CD14-positive monocyte (primary cell): Measurements from ENCODE around the gene OR51G2. TPM values are rescaled to one million over a fixed set of nuclear protein-coding genes. Genes with fewer than 3 reads are reported as not detected.

Experiments
- DNase-seq, 3 donors: peaks; one replicate each; pipeline ENCODE4 v3.0.0-alpha.2; 2011 to 2022
- H2AFZ ChIP-seq: 2 replicates; pipeline ENCODE4 v1.6.0; 2012; ENCODE audit warnings: mild to moderate bottlenecking, low read depth, low read length, inconsistent platforms; ENCODE audit not compliant: insufficient read depth, poor library complexity, severe bottlenecking
- H3K27ac ChIP-seq, 2 donors: 1 replicate in 1 of 2; 2 replicates in 1 of 2; pipeline ENCODE4 v1.5.1; 2012 to 2013; ENCODE audit warnings: low read length in 2 of 2, control low read depth in 1 of 2, inconsistent platforms in 1 of 2, low read depth in 1 of 2, mild to moderate bottlenecking in 1 of 2
- H3K27me3 ChIP-seq, 2 donors: one replicate each; pipeline versions ENCODE4 v1.6.0 to v1.6.1; 2011 to 2013; ENCODE audit warnings: low read length in 2 of 2; ENCODE audit not compliant: control insufficient read depth in 2 of 2, insufficient read depth in 2 of 2
- H3K36me3 ChIP-seq, 2 donors: replicated peaks in 1 of 2; 1 replicate in 1 of 2; 2 replicates in 1 of 2; pipeline versions ENCODE4 v1.5.1 to v1.6.1; 2012 to 2013; ENCODE audit warnings: low read length in 2 of 2, control low read depth in 1 of 2, inconsistent platforms in 1 of 2, mild to moderate bottlenecking in 1 of 2; ENCODE audit not compliant: insufficient read depth in 2 of 2, control insufficient read depth in 1 of 2
- H3K4me1 ChIP-seq, 2 donors: 1 replicate in 1 of 2; 2 replicates in 1 of 2; pipeline versions ENCODE4 v1.5.1 to v1.6.1; 2012 to 2013; ENCODE audit warnings: low read length in 2 of 2, control low read depth in 1 of 2, inconsistent platforms in 1 of 2, mild to moderate bottlenecking in 1 of 2, moderate library complexity in 1 of 2; ENCODE audit not compliant: insufficient read depth in 2 of 2, control insufficient read depth in 1 of 2
- H3K4me2 ChIP-seq: replicated peaks from 2 replicates; pipeline ENCODE3; 2012; ENCODE audit warnings: low read length, moderate library complexity, mild to moderate bottlenecking; ENCODE audit not compliant: poor library complexity, severe bottlenecking; ENCODE audit errors: extremely low read depth
- H3K4me3 ChIP-seq, 3 experiments: fragments of 200-600 bp in 1 of 3; sonication (generic) in 1 of 3; replicated peaks in 1 of 3; 1 replicate in 2 of 3; 2 replicates in 1 of 3; pipeline ENCODE4 v1.5.1; 2011 to 2013; ENCODE audit warnings: low read length in 3 of 3, mild to moderate bottlenecking in 3 of 3, control low read depth in 2 of 3, low read depth in 2 of 3, inconsistent platforms in 1 of 3, moderate library complexity in 1 of 3
- H3K79me2 ChIP-seq: 2 replicates; pipeline ENCODE4 v1.6.0; 2012; ENCODE audit warnings: mild to moderate bottlenecking, control low read depth, inconsistent platforms, low read length, moderate library complexity; ENCODE audit not compliant: insufficient read depth
- H3K9ac ChIP-seq: 2 replicates; pipeline ENCODE4 v1.6.0; 2017; ENCODE audit warnings: low read length, mild to moderate bottlenecking; ENCODE audit not compliant: insufficient read depth, poor library complexity, severe bottlenecking
- H3K9me3 ChIP-seq, 2 donors: replicated peaks in 1 of 2; 1 replicate in 1 of 2; 2 replicates in 1 of 2; pipeline versions ENCODE4 v1.5.1 to v1.6.1; 2012 to 2013; ENCODE audit warnings: low read length in 2 of 2, control low read depth in 1 of 2; ENCODE audit not compliant: control insufficient read depth in 1 of 2, insufficient read depth in 1 of 2
- H4K20me1 ChIP-seq: 2 replicates; pipeline ENCODE4 v1.6.0; 2012; ENCODE audit warnings: mild to moderate bottlenecking, low read length, control low read depth, moderate library complexity; ENCODE audit not compliant: insufficient read depth
- H3K27ac Mint-ChIP-seq, 7 donors: one replicate each; pipeline ENCODE4 v1.8.0; 2020; ENCODE audit warnings: mild to moderate bottlenecking in 7 of 7, mixed read lengths in 7 of 7, moderate library complexity in 6 of 7, inconsistent platforms in 2 of 7
- H3K27me3 Mint-ChIP-seq, 3 donors: one replicate each; pipeline ENCODE4 v1.8.0; 2021 to 2022; ENCODE audit warnings: low read depth in 3 of 3, mild to moderate bottlenecking in 3 of 3, mixed read lengths in 3 of 3, moderate library complexity in 3 of 3, inconsistent platforms in 1 of 3
- H3K36me3 Mint-ChIP-seq, 2 donors: one replicate each; pipeline ENCODE4 v1.8.0; 2020; ENCODE audit warnings: mixed read lengths in 2 of 2, inconsistent platforms in 1 of 2, mild to moderate bottlenecking in 1 of 2
- H3K4me1 Mint-ChIP-seq: one replicate; pipeline ENCODE4 v1.8.0; 2020; ENCODE audit warnings: mild to moderate bottlenecking, mixed read lengths
- H3K4me3 Mint-ChIP-seq, 2 donors: one replicate each; pipeline ENCODE4 v1.8.0; 2020; ENCODE audit warnings: mild to moderate bottlenecking in 2 of 2, mixed read lengths in 2 of 2, moderate library complexity in 1 of 2
- H3K9me3 Mint-ChIP-seq, 7 donors: one replicate each; pipeline ENCODE4 v1.8.0; 2020 to 2022; ENCODE audit warnings: mixed read lengths in 7 of 7, mild to moderate bottlenecking in 6 of 7, moderate library complexity in 6 of 7, inconsistent platforms in 2 of 7
- CTCF ChIP-seq: fragments of 200-600 bp; IDR thresholded peaks from one replicate; pipeline ENCODE4 v1.8.0; 2022; ENCODE audit warnings: antibody characterized with exemption, mild to moderate bottlenecking
- WGBS: methylation state at CpG from one replicate; pipeline ENCODE4 v1.1.5; 2013; ENCODE audit warnings: missing lambda C conversion rate; ENCODE audit not compliant: insufficient coverage; 5-methylcytosine and 5-hydroxymethylcytosine counted together
- intact Hi-C, 2 donors: fragments of 100-400 bp; cut with micrococcal nuclease; formaldehyde crosslinking; loops; one replicate each; pipeline versions ENCODE4 v1.15.0 to v1.15.1; 2023
- polyA plus RNA-seq, 3 donors: library from polyadenylated mRNA; depleted of rRNA in 1 of 3; unstranded in 2 of 3; stranded (reverse) in 1 of 3; fragments of 300-500 nt in 2 of 3; fragments of >200 nt in 1 of 3; fragmentation: Illumina TruSeq in 2 of 3; gene quantifications; 1 replicate in 2 of 3; 2 replicates in 1 of 3; pipeline ENCODE4 v1.2.3, GENCODE V29; 2012 to 2021

The OR51G2 gene
- polyA plus RNA-seq, 3 donors = not detected

GRCh38 chr11:4882543-4882942 lies 36.6 kb downstream of the OR51G2 start:
- Histone ChIP-seq H3K4me1 (no peaks in the 10 kb centered on the region), H3K27me3 (no peaks in the 10 kb centered on the region), H3K4me2 (no peak overlapping the region), H3K36me3 (no peaks in the 10 kb centered on the region), H3K79me2 (no peaks in the 10 kb centered on the region), H2AFZ (no peak overlapping the region), H3K9me3 (no peaks in the 10 kb centered on the region), H4K20me1 (no peaks in the 10 kb centered on the region), H3K9ac (no peak overlapping the region), H3K27ac (no peak overlapping the region), H3K4me3 (no peak overlapping the region)
- Mint-ChIP-seq H3K4me3 (no peak overlapping the region), H3K4me1 (no peaks in the 10 kb centered on the region), H3K9me3 (peaks cover 0 to 2% (median 0%) of the 10 kb centered on the region in 7 donors), H3K36me3 (no peaks in the 10 kb centered on the region), H3K27ac (no peak overlapping the region), H3K27me3 (peaks cover 0 to 3% (median 0%) of the 10 kb centered on the region in 3 donors)
- TF ChIP-seq CTCF = no peak
- intact Hi-C loops = no loop called here
- no peak for DNase-seq
- 85% methylated on average over 4 of the region's 5 CpGs for WGBS

- Histone ChIP-seq H3K9me3 (no peaks in the 10 kb centered on the region), H3K36me3 (no peaks in the 10 kb centered on the region), H2AFZ (no peak within 1 kb of the TSS), H3K4me1 (no peaks in the 10 kb centered on the region), H4K20me1 (no peaks in the 10 kb centered on the region), H3K79me2 (no peaks in the 10 kb centered on the region), H3K27ac (no peak within 1 kb of the TSS), H3K4me2 (no peak within 1 kb of the TSS), H3K9ac (no peak within 1 kb of the TSS), H3K27me3 (no peaks in the 10 kb centered on the region), H3K4me3 (no peak within 1 kb of the TSS)
- Mint-ChIP-seq H3K9me3 (peaks cover 0 to 2% (median 0%) of the 10 kb centered on the region in 7 donors), H3K27me3 (peaks cover 0 to 3% (median 0%) of the 10 kb centered on the region in 3 donors), H3K36me3 (no peaks in the 10 kb centered on the region), H3K27ac (no peak within 1 kb of the TSS), H3K4me1 (no peaks in the 10 kb centered on the region), H3K4me3 (no peak within 1 kb of the TSS)
- TF ChIP-seq CTCF = no peak
- DNase-seq = no peak
- WGBS = 94% methylated on average over 7 of the region's 8 CpGs
- intact Hi-C loops = no loop called here
Observed at GRCh38 chr11:4881860-4882500, 37.2 kb downstream of the OR51G2 start, which contains the start of gene OR51T1. TSS of gene OR51T1 (plus strand) at chr11:4881900. CDS start at chr11:4881900, 0 bp downstream.
